Superior temporal gyrus (tissue), 1 donor: ENCODE data around the gene STRIP2.
"Not testable (repeated sequence)": the region's sequence is repeated elsewhere in the genome, so short reads cannot be mapped to it uniquely, and the experiment has no call there.

Experiments
- DNase-seq: peaks from one replicate; pipeline ENCODE4 v3.0.0-alpha.2; 2016; ENCODE audit errors: extremely low spot score

Gene STRIP2, protein sequence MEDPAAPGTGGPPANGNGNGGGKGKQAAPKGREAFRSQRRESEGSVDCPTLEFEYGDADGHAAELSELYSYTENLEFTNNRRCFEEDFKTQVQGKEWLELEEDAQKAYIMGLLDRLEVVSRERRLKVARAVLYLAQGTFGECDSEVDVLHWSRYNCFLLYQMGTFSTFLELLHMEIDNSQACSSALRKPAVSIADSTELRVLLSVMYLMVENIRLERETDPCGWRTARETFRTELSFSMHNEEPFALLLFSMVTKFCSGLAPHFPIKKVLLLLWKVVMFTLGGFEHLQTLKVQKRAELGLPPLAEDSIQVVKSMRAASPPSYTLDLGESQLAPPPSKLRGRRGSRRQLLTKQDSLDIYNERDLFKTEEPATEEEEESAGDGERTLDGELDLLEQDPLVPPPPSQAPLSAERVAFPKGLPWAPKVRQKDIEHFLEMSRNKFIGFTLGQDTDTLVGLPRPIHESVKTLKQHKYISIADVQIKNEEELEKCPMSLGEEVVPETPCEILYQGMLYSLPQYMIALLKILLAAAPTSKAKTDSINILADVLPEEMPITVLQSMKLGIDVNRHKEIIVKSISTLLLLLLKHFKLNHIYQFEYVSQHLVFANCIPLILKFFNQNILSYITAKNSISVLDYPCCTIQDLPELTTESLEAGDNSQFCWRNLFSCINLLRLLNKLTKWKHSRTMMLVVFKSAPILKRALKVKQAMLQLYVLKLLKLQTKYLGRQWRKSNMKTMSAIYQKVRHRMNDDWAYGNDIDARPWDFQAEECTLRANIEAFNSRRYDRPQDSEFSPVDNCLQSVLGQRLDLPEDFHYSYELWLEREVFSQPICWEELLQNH

DNA sequence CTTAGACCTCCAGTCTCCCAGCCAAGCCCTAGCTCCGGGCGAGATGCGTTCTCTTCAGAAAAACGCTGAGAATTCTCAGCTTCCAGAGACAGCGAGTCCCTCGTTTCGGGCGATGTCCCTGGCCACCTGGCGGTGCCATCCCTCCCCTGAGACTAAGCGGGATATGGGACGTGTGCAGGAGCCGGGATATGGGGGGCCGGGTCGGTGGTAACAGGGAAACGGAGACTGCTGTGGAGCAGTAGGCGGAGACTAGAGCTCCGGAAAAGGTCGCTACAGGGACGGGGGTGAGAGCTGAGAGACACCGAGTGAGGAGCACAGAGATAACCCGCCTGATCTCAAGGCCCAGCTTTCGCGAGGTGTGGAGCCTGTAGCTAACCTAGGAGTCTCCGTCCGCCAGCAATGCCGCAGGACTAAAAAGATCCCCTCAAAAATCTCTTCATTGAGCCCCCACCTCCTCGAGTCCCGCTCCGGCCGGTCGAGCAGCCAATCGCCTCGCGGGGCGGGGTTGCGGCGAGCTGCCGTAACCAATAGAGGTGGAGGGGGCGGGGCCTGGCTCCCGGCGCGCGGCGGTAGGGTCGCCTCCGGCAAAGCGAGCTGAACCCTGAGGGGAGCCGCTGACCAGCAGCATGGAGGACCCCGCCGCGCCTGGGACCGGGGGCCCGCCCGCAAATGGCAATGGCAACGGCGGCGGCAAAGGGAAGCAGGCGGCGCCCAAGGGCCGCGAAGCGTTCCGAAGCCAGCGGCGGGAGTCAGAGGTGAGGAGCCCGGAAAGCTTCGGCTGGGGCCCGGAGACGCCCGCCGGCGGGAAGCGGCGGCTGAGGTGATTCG lies at the start of gene STRIP2:
TSS of gene STRIP2 (plus strand) at position 586 of the 828 bp plus-strand sequence. CDS start at position 627, 41 bp downstream.
- DNase-seq, result peak; percentile 87

DNA sequence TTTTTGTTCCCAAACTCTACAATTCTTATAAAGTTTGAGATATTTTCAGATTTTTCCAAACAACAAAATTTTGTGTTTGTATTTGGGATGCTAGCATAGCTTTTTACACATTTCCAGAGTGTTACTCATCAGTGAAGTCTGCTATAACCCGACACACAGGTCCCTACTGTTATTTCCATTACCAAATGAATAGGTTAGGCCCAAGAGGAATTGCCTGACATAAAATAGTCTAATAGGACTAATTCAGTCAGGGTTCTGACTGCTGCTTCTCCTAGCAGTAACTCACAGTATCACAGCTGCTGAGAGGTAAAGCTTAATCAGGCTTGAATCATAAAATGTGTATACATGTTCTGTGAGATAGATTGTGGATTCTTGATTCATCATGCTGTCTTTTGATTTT lies 49.1 kb upstream of the STRIP2 start:
- no peak for DNase-seq

DNA sequence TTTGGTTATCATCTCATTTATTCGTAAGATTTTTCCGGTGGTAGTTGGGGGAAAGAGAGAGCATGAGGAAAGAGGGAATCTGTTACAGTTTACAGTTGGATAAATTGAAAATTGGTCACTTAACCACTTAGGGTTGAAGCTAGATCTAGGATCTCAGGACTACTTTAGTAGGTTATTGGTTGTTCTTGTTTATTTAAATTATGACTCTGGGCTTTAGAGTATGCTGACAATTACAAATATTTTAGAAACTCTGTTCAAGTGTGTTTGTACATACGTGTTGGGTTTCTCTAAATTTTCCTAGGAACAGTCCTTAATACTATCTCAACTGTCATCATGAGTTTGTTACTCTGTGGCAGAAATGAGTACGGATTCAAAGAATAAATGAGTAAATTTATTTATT lies 48.6 kb upstream of the STRIP2 start:
- no peak for DNase-seq

DNA sequence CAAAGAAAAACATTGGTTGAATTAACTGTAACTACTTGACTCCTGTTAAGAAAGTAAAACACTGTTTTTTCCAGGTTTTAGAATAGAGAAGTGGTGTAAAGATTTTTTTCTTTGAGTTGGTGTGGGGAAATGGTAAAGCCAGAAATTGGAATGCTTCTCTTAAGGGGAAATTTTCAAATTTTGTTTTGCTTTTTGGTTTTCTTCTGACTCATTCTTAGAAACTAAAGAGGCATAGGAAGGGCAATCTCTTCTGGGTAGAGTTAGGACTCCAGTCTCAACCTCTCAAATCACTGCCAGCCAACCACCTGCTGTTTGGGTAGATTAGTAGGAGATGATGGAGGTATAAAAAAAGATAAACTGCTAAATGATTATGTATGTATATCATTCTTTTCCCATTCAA lies 47.7 kb upstream of the STRIP2 start:
- DNase-seq, result no peak

DNA sequence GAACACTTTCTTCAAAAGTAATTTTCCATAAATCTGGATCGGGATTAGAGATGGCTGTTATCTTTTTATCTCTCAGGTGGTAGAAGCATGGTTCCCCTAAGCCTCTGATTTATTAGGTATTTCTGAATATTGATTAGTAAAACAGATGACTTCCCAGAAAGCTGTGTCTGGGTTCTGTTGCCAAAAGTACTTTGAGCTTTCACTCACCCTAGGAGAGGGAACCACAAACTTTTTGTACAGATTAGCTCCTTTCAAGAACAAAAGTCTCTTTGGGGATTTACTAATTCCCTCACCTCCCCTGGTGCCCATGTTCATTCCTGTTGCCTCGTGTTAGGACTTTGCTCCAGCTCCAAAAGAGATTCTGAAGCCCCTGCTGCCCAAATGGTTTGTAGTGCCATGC lies 46.7 kb upstream of the STRIP2 start:
- no peak for DNase-seq

DNA sequence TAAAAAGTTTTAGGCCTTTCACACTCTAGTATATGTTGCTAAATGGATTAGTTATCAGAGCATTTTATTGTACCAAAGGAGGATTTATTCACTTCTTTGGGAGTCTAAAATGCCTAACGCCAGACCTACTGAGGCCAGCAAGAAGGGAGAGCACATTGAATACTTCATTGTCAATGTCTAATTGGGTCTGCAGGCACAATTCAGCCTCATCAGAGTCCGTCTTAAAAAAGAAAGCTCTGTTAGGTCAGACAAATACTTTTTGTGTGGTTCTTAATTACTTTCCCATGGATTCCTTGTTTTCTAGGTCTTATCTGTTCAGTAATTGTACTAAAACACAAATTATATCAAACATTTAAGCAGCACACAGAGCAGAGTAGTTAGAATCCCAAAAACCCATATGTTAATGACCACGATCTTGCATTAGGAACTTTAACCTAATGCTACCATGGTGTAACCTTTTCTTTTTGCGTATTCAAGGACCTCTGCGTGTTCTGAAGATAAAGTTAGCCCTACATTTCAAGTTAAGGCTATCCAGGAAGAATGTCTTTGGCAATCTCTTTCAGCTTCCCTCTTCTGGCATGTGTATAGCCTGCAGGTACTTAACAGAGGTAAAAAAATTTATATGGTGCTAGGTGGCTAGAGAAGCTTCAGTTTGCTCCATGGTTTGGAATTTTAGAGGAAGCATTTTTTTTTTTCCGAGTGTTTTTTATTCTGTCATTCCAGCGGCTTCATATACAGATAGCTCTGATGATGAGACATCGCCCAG lies 45.7 kb upstream of the STRIP2 start:
- DNase-seq, result no peak

DNA sequence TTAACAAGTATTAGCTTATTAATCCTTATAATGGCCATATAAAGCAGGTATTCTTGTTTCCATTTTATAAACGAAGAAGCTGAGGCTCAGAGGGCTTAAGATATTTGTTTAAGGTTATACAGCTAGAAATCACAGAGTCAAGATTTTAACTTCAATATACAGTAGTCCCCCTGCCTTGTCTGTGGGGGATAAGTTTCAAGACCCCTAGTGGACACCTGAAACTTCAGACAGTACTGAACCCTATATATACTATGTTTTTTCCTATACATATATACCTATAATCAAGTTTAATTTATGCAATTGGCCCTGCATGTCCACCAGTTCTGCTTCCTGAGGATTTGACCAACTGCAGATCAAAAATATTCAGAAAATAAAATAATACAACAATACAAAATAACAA lies 44.4 kb upstream of the STRIP2 start:
- no peak for DNase-seq

DNA sequence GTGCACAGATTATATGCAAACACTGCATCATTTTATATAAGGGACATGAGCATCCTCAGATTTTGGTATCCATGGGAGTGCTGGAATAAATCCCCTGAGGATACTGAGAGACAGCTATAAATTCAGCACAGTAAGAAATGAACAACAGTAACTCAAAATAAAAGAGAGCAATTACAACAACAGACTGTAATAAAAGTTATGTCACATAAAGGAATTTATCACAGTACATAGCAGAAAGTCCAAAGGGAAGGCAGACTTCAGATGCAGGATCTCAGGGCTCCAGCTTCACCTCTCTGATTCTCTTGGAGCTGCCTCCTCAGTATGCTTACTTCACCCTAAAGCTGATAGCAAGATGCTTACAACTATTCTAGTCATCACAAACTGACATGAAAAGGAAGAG lies 43.9 kb upstream of the STRIP2 start:
- no peak for DNase-seq

DNA sequence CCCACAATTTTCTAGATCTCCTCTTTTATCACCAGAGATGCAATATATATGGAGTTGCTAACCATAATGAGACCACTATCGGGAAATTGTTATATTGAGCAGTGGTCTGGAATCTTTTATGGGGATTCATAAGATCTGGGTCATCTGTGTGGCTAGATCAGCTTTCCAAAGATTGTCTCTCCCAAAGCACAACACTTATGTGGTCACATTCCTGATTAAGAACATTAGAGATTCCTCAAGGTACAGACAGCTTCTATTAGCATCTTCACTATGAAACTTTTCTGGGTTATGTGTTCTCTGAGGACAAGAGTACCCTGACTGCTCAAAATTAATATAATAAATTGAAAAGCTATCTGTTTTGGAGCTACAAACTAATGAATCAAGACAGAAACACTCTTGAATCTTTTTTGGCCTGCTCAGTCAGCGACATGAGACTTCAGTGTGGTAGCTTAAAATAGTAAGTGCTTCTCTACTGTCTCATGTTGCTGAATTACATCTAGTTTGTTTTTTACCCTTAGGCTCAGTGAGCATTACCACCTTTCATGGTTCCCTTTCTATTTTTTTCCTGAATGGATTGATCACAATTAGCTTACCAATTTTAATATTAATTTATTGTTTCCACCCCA lies 42.6 kb upstream of the STRIP2 start:
- peak; percentile 38 for DNase-seq

DNA sequence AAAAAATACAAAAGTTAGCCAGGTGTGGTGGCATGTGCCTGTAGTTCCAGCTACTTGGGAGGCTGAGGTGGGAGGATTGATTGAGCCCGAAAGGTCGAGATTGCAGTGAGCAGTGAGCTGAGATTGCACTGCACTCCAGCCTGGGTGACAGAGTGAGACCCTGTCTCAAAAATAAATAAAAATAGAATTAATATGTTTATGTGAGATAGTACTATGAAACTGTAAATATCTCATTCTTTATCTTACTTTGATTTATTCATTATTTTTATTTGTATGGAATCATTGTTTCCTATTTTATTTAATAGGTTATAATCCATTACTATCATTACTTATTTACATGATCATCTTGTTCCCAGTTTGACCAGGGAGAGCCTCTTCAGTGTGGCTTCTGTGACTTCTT lies 41.0 kb upstream of the STRIP2 start:
- DNase-seq, result no peak

DNA sequence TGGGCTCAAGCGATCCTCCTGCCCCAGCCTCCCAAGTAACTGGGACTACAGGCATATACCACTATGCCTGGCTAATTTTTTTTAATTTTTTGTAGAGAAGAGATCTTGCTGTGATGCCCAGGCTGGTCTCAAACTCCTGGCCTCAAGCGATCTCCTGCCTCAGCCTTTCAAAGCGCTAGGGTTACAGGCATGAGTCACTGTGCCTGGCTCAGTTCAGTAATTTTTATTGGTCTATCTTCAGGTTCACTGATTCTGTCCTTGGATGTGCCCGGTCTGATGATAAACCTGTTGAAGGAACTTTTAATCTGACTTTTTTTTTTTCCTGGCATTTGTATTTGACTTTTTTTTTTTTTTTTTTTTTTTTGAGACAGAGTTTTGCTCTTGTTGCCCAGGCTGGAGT lies 40.1 kb upstream of the STRIP2 start:
- no peak for DNase-seq

DNA sequence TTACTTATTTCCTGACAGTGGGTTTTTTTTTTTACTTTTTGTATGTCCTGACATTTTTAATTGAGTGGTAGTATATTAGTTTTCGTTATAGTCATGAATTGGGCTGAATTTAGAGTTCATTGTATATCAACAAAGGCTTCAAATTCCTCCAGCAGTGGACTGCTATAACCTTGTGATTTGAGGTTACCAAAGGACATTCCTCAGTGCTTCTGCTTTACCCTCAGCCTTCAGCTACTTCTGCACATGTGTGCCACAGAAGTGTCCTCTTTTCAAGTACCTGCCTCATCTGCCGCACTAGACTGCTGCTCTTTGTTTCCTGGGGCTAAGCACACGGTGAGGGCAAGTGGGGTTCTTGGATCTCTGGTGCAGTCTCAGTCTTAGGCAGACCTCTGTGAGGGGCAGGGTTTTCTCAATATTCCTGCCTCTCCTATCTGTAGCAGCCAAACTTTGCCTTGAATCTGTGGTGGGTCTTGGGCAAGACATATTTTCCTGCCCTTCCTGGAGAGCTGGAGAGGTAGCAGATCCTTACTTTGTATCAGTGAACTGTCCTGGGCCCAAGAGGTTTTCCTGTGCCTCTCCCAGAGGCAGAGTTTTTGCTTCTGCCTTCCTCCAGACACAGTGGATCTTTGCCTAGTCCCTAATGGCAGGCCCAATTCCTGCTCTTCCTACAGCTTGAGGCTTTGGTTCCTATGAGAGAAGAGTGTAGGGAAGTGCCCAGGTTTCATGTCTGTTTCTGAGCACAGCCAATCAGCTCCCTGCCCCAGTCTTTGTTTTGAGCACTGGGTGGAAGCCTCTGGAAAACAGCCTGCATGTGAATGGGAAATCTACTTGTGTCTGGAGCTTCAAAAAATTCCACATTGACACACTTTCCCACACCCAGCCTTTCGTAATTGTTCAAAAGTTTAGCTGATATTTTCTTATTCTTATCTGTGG lies 39.0 kb upstream of the STRIP2 start:
- no peak for DNase-seq

DNA sequence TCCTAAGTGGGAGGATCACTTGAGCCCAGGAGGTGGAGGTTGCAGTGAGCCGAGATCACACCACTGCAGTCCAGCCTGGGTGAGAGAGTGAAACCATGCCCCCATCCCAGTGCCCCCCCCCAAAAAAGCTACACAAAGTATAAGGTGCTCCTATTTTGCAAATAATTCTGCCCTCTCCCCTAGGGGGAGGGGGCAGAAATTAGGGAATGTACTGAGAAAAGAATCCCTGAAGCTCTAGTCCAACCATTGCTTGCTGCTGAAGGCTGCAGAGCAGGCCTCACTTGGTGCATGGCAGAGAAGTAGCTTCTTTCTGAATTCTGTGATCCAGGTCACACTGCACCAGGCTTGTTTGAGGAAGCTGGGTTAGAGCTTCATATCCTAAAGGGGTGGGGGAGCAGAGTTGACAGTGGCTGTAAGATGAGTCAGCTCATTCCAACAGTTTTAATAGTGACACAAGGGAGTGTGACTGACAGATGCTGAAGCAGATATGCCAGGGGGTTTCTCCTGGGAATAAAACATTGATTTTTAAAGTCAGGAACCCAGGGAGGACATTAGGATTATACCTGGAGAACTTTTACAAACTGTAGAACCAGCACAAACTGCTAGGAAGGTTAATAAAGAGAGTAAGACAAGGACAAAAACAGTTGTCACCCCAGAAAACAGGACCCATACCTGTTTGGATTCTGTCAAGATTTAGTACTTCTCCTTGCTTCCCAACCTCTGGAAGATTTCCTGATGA lies 32.8 kb upstream of the STRIP2 start:
- DNase-seq, result no peak

DNA sequence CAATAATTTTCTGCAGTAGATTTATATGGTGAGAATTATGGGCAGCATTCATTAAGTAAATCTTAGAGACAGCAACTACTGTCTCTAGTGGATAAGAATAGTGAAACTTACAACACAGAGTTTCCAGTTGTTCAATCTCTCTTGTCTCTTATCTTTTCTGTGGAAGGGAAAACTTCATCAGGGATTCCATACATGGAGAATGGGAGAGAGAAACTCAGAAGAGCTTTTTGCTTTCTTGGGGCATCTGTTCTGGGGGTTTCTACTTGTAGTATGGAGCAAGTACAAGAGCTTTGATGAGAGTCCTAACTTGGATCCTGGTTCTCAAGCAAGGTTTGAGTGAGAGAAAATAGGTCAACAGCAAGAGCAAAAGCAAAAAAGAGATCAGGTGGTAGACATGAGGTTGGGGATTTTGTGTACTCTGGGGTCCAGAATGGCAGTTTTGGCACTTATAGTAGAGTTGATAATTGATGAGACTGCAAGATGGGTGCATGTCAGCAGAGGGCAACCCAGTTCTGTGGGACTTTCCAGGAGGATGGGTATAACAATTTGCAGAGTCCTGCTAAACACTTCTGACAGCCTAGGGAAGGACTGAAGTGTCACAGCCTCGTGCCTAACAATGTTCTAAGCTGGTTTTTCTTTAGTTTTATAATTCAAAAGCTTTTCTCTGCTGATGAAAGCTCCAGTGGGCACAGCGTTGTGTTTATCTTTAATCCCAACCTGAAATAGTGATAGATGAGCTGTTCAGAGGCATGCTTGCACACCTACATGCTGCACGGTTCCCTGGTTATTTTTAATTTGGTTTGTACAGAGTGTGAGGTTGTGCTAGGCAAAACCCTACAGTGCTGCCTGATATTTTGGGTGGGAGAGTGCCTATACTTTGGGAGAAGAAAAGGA lies 32.0 kb upstream of the STRIP2 start:
- no peak for DNase-seq

DNA sequence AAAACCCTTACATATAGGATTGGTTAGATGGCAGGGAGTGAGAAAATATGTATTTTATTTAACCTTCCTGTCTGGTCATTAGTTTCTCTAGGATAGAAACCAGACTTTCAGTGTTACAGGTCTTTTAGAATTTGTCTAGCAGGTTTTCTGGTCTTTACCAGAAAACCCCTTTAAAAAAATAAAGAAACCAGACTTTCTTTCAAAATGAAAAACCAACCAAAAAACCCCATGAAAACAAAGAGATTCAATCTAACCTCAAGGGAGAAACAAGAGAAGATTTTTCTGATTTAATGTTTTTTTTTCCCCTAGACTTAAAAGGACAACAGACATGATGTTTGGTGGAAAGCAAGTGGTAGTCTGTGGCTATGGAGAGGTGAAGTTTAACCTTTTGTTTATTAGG lies 28.7 kb upstream of the STRIP2 start:
- no peak for DNase-seq

DNA sequence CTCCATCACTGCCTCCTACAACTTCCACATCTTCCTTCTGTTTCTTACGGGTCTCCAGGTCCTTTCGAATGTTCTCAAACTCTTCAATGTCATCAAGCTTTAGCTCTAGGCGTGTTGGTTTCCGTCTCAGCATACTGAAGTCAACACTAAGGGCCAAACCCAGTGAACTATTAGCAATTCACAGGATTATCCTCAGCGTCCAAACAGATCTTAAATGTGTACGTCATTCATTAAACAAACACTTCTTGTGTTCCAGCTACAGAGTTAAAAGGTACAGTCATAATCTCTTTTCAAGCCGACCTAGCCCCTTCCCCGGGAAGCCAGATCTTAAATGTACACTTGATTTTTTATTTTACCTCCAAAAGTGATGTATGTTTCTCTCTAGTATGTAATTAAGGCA lies 24.0 kb upstream of the STRIP2 start:
- DNase-seq, result not testable (repeated sequence)

DNA sequence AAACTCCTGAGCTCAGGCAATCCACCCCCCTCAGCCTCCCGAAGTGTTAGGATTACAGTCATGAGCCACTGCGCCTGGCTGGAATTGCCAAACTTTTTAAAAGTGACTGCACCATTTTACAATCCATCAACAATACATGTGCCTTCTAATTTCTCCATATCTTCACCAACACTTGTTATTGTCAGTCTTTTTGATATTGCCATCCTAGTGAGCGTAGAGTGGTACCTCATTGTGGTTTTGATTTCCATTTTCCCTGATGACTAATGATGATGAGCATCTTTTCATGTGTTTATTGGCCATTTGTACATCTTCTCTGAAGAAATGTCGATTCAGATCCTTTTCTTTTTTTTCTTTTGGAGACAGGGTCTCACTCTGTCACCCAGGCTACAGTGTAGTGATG lies 21.7 kb upstream of the STRIP2 start:
- DNase-seq, result no peak

DNA sequence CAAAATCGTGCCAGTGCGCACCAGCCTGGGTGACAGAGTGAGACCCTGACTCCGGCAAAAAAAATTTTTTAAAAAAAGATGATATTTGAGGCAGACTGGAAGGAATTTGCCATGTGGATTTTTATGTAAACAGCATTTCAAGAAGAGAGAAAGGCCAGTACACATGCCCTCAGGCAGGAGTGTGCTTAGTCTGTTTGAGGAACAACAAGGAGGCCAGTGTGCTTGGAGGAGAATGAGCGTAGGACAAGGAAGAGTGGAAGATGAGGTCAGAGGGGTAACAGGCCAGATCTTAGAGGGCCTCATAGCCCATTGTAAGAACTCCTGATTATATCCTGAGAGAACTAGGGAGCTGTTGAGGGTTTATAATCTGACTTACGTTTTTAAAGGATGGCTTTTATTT lies 17.2 kb upstream of the STRIP2 start:
- no peak for DNase-seq
